ENCODE results near the gene TRAF3. TPM values are rescaled to one million over a fixed set of nuclear protein-coding genes. Genes with fewer than 3 reads are reported as not detected.
"Not testable (repeated sequence)": the region's sequence is repeated elsewhere in the genome, so short reads cannot be mapped to it uniquely, and the experiment has no call there.

The TRAF3 gene
- total RNA-seq, 1 donor from 2014 or later: 25.8 TPM

GRCh38 chr14:102764220-102764671, 13.0 kb upstream of the TRAF3 start:
- Mint-ChIP-seq H3K27me3 (ENCODE audit: low read depth) (peaks cover 2% of the 10 kb centered on the region), H3K9me3 (no peaks in the 10 kb centered on the region), H3K4me3 (no peak overlapping the region), H3K4me1 (peaks cover 8% of the 10 kb centered on the region), H3K27ac (ENCODE audit: unreplicated experiment) (no peak overlapping the region), H3K36me3 (ENCODE audit: low read depth) (no peaks in the 10 kb centered on the region)
- no peak for TF ChIP-seq CTCF (conservative IDR thresholded peaks at IDR 0.05)
- no peak for DNase-seq (ENCODE audit: low read depth, low spot score)

- not testable (repeated sequence) for H3K27me3 Mint-ChIP-seq (ENCODE audit: low read depth); DNase-seq (ENCODE audit: low read depth, low spot score); H3K4me3 Mint-ChIP-seq; H3K9me3 Mint-ChIP-seq; H3K36me3 Mint-ChIP-seq (ENCODE audit: low read depth); H3K27ac Mint-ChIP-seq (ENCODE audit: unreplicated experiment); H3K4me1 Mint-ChIP-seq
Observed at GRCh38 chr14:102765770-102766169, 11.5 kb upstream of the TRAF3 start.

GRCh38 chr14:102768223-102769048, 8.8 kb upstream of the TRAF3 start:
- H3K36me3 Mint-ChIP-seq (ENCODE audit: low read depth): no peaks in the 10 kb centered on the region
- peaks cover 15% of the 10 kb centered on the region for H3K4me1 Mint-ChIP-seq
- no peak overlapping the region for H3K4me3 Mint-ChIP-seq
- TF ChIP-seq CTCF (conservative IDR thresholded peaks at IDR 0.05): no peak
- no peak for DNase-seq (ENCODE audit: low read depth, low spot score)
- H3K27ac Mint-ChIP-seq (ENCODE audit: unreplicated experiment): no peak overlapping the region
- no peaks in the 10 kb centered on the region for H3K27me3 Mint-ChIP-seq (ENCODE audit: low read depth)
- H3K9me3 Mint-ChIP-seq: no peaks in the 10 kb centered on the region

GRCh38 chr14:102769049-102769327, 8.3 kb upstream of the TRAF3 start:
- Mint-ChIP-seq H3K4me3 (no peak overlapping the region), H3K36me3 (ENCODE audit: low read depth) (no peaks in the 10 kb centered on the region), H3K27me3 (ENCODE audit: low read depth) (no peaks in the 10 kb centered on the region), H3K9me3 (no peaks in the 10 kb centered on the region), H3K4me1 (peaks cover 15% of the 10 kb centered on the region), H3K27ac (ENCODE audit: unreplicated experiment) (no peak overlapping the region)
- DNase-seq (ENCODE audit: low read depth, low spot score): no peak
- TF ChIP-seq CTCF (conservative IDR thresholded peaks at IDR 0.05): no peak

- Mint-ChIP-seq H3K4me3 (peak overlapping the region; percentile 52), H3K27ac (ENCODE audit: unreplicated experiment) (peak overlapping the region; percentile 78), H3K9me3 (no peaks in the 10 kb centered on the region), H3K36me3 (ENCODE audit: low read depth) (no peaks in the 10 kb centered on the region), H3K27me3 (ENCODE audit: low read depth) (no peaks in the 10 kb centered on the region), H3K4me1 (peaks cover 21% of the 10 kb centered on the region)
- no peak for DNase-seq (ENCODE audit: low read depth, low spot score)
- no peak for TF ChIP-seq CTCF (conservative IDR thresholded peaks at IDR 0.05)
Observed at GRCh38 chr14:102770147-102771123, 6.8 kb upstream of the TRAF3 start.
